Astrocyte (in vitro differentiated cells and primary cell): ENCODE results near the gene GAS2L1. TPM values are rescaled to one million over a fixed set of nuclear protein-coding genes. Genes with fewer than 3 reads are reported as not detected.

Source experiments
- DNase-seq: peaks from one replicate; pipeline ENCODE4 v3.0.0-alpha.2; 2010; ENCODE audit warnings: low read depth
- FAIRE-seq: peaks from 2 replicates; lab custom pipeline; 2011; peaks lifted over from hg19 to GRCh38; lab: Jason Lieb, UNC
- H2AFZ ChIP-seq: 2 replicates; pipeline ENCODE4 v1.6.0; 2012; ENCODE audit warnings: low read depth, low read length, inconsistent platforms
- H3K27ac ChIP-seq: 2 replicates; pipeline ENCODE4 v1.5.1; 2011; ENCODE audit warnings: low read depth, low read length, inconsistent platforms
- H3K27me3 ChIP-seq: 2 replicates; pipeline ENCODE4 v1.6.0; 2011; ENCODE audit warnings: low read length, inconsistent platforms; ENCODE audit not compliant: insufficient read depth
- H3K36me3 ChIP-seq: 2 replicates; pipeline ENCODE4 v1.5.1; 2011; ENCODE audit warnings: low read length, inconsistent platforms; ENCODE audit not compliant: insufficient read depth
- H3K4me1 ChIP-seq: 2 replicates; pipeline ENCODE4 v1.5.1; 2011; ENCODE audit warnings: low read length, inconsistent platforms; ENCODE audit not compliant: insufficient read depth
- H3K4me2 ChIP-seq: 2 replicates; pipeline ENCODE4 v1.6.0; 2012; ENCODE audit warnings: low read length, inconsistent platforms
- H3K4me3 ChIP-seq: 2 replicates; pipeline ENCODE4 v1.5.1; 2011; ENCODE audit warnings: low read depth, mild to moderate bottlenecking, low read length, inconsistent platforms; ENCODE audit not compliant: insufficient read depth
- H3K79me2 ChIP-seq: 2 replicates; pipeline ENCODE4 v1.6.0; 2012; ENCODE audit warnings: mild to moderate bottlenecking, low read length, inconsistent platforms; ENCODE audit not compliant: insufficient read depth
- H3K9ac ChIP-seq: 2 replicates; pipeline ENCODE4 v1.6.0; 2012; ENCODE audit warnings: mild to moderate bottlenecking, low read length, inconsistent platforms
- H3K9me3 ChIP-seq: 2 replicates; pipeline ENCODE4 v1.5.1; 2012; ENCODE audit warnings: low read depth, mild to moderate bottlenecking, low read length, inconsistent platforms; ENCODE audit not compliant: insufficient read depth
- H4K20me1 ChIP-seq: 2 replicates; pipeline ENCODE4 v1.6.0; 2012; ENCODE audit warnings: low read length, inconsistent platforms; ENCODE audit not compliant: insufficient read depth
- H3K27ac Mint-ChIP-seq: one replicate; pipeline ENCODE4 v1.8.0; 2021; ENCODE audit warnings: mild to moderate bottlenecking, mixed read lengths; ENCODE audit not compliant: unreplicated experiment
- H3K27me3 Mint-ChIP-seq: one replicate; pipeline ENCODE4 v1.8.0; 2021; ENCODE audit warnings: low read depth, mixed read lengths; ENCODE audit not compliant: unreplicated experiment
- H3K36me3 Mint-ChIP-seq: one replicate; pipeline ENCODE4 v1.8.0; 2021; ENCODE audit warnings: low read depth, mixed read lengths; ENCODE audit not compliant: unreplicated experiment
- H3K4me1 Mint-ChIP-seq: one replicate; pipeline ENCODE4 v1.8.0; 2021; ENCODE audit warnings: low read depth, mixed read lengths; ENCODE audit not compliant: unreplicated experiment
- H3K4me3 Mint-ChIP-seq: one replicate; pipeline ENCODE4 v1.8.0; 2021; ENCODE audit warnings: mild to moderate bottlenecking, moderate library complexity, mixed read lengths; ENCODE audit not compliant: unreplicated experiment
- H3K9me3 Mint-ChIP-seq: one replicate; pipeline ENCODE4 v1.8.0; 2021; ENCODE audit warnings: mild to moderate bottlenecking, mixed read lengths; ENCODE audit not compliant: unreplicated experiment
- CTCF ChIP-seq: IDR thresholded peaks from 2 replicates; pipeline ENCODE4 v1.5.1; 2011; ENCODE audit warnings: low read depth, mild to moderate bottlenecking, inconsistent platforms, low read length, moderate library complexity; ENCODE audit not compliant: insufficient read depth
- EZH2 ChIP-seq: IDR thresholded peaks from 2 replicates; pipeline ENCODE4 v1.6.1; 2012; ENCODE audit warnings: mild to moderate bottlenecking, low read length, inconsistent platforms; ENCODE audit not compliant: insufficient read depth
- total RNA-seq: library from RNA; stranded (reverse); gene quantifications from 2 replicates; pipeline ENCODE4 v1.2.1, GENCODE V29; 2021

The GAS2L1 gene
- total RNA-seq, 1 donor from 2014 or later = 24.3 TPM

- Mint-ChIP-seq H3K4me3 (no peak overlapping the region), H3K27me3 (no peaks in the 10 kb centered on the region), H3K9me3 (no peaks in the 10 kb centered on the region), H3K4me1 (peaks cover 3% of the 10 kb centered on the region), H3K36me3 (peaks cover 15% of the 10 kb centered on the region), H3K27ac (no peak overlapping the region)
- no peak overlapping the region for H3K27ac ChIP-seq
- no peak overlapping the region for H3K9ac ChIP-seq
- no peaks in the 10 kb centered on the region for H3K9me3 ChIP-seq
- H3K4me2 ChIP-seq = no peak overlapping the region
- DNase-seq = no peak
- H2AFZ ChIP-seq = no peak overlapping the region
- no peaks in the 10 kb centered on the region for H3K27me3 ChIP-seq
- FAIRE-seq = no peak
- TF ChIP-seq EZH2 = no peak
- TF ChIP-seq CTCF = no peak
- peaks cover 4% of the 10 kb centered on the region for H3K36me3 ChIP-seq
- no peak overlapping the region for H3K4me3 ChIP-seq
- H3K4me1 ChIP-seq = peaks cover 21% of the 10 kb centered on the region
- H3K79me2 ChIP-seq = no peaks in the 10 kb centered on the region
- peaks cover 8% of the 10 kb centered on the region for H4K20me1 ChIP-seq
These were observed 20.0 kb downstream of the GAS2L1 start for GRCh38 chr22:29326481-29326880.

GRCh38 chr22:29327089-29327764 lies 20.8 kb downstream of the GAS2L1 start:
- Histone ChIP-seq H3K4me2 (no peak overlapping the region), H3K9ac (no peak overlapping the region), H3K4me3 (no peak overlapping the region), H3K27ac (no peak overlapping the region), H3K9me3 (no peaks in the 10 kb centered on the region), H3K79me2 (no peaks in the 10 kb centered on the region), H3K4me1 (peaks cover 22% of the 10 kb centered on the region), H3K27me3 (no peaks in the 10 kb centered on the region), H2AFZ (no peak overlapping the region), H3K36me3 (peaks cover 4% of the 10 kb centered on the region), H4K20me1 (peaks cover 8% of the 10 kb centered on the region)
- FAIRE-seq (no peak), DNase-seq (no peak)
- no peaks in the 10 kb centered on the region for H3K27me3 Mint-ChIP-seq
- H3K36me3 Mint-ChIP-seq = peaks cover 15% of the 10 kb centered on the region
- peak overlapping the region; percentile 53 for H3K27ac Mint-ChIP-seq
- peaks cover 3% of the 10 kb centered on the region for H3K4me1 Mint-ChIP-seq
- no peaks in the 10 kb centered on the region for H3K9me3 Mint-ChIP-seq
- no peak overlapping the region for H3K4me3 Mint-ChIP-seq
- TF ChIP-seq EZH2 (no peak), CTCF (no peak)

- Histone ChIP-seq H3K9me3 (no peaks in the 10 kb centered on the region), H3K27me3 (no peaks in the 10 kb centered on the region), H3K9ac (no peak overlapping the region), H3K4me3 (no peak overlapping the region), H3K79me2 (no peaks in the 10 kb centered on the region), H3K36me3 (peaks cover 4% of the 10 kb centered on the region), H4K20me1 (peaks cover 8% of the 10 kb centered on the region), H3K4me1 (peaks cover 22% of the 10 kb centered on the region), H2AFZ (no peak overlapping the region), H3K4me2 (no peak overlapping the region), H3K27ac (no peak overlapping the region)
- FAIRE-seq (no peak), DNase-seq (no peak)
- H3K36me3 Mint-ChIP-seq = peaks cover 15% of the 10 kb centered on the region
- H3K9me3 Mint-ChIP-seq = no peaks in the 10 kb centered on the region
- no peaks in the 10 kb centered on the region for H3K27me3 Mint-ChIP-seq
- TF ChIP-seq CTCF (no peak), EZH2 (no peak)
- peaks cover 3% of the 10 kb centered on the region for H3K4me1 Mint-ChIP-seq
- H3K27ac Mint-ChIP-seq = no peak overlapping the region
- no peak overlapping the region for H3K4me3 Mint-ChIP-seq
These were observed 21.6 kb downstream of the GAS2L1 start for GRCh38 chr22:29328055-29328454.
